Esophagus squamous epithelium (tissue), 5 donors: ENCODE measurements around the gene CRYL1. TPM values are rescaled to one million over a fixed set of nuclear protein-coding genes. Genes with fewer than 3 reads are reported as not detected.
A peak's percentile ranks its signal among the peaks of the same experiment; 100 is the strongest.

Source experiments
- DNase-seq: peaks from one replicate; lab custom pipeline; 2025; lab: John Stamatoyannopoulos, UW
- H3K27ac ChIP-seq, 4 donors: fragments of 200-600 bp; sonication (generic); one replicate each; pipeline ENCODE4 v1.5.1; 2016 to 2019; ENCODE audit warnings: mild to moderate bottlenecking in 1 of 4
- H3K27me3 ChIP-seq, 4 donors: fragments of 200-600 bp; sonication (generic); 1 replicate in 3 of 4; 2 replicates in 1 of 4; pipeline versions ENCODE4 v1.5.1 to v1.6.0; 2017 to 2021; ENCODE audit warnings: antibody characterized with exemption in 1 of 4
- H3K36me3 ChIP-seq, 3 donors: fragments of 200-600 bp; sonication (generic); one replicate each; pipeline ENCODE4 v1.5.1; 2016 to 2019
- H3K4me1 ChIP-seq, 3 donors: fragments of 200-600 bp; sonication (generic); one replicate each; pipeline ENCODE4 v1.5.1; 2017 to 2019
- H3K4me3 ChIP-seq, 4 donors: fragments of 200-600 bp; sonication (generic); 1 replicate in 3 of 4; 2 replicates in 1 of 4; pipeline ENCODE4 v1.5.1; 2016 to 2019; ENCODE audit warnings: mild to moderate bottlenecking in 2 of 4, moderate library complexity in 1 of 4
- H3K9me3 ChIP-seq, 3 donors: fragments of 200-600 bp; sonication (generic); one replicate each; pipeline ENCODE4 v1.5.1; 2016 to 2019
- CTCF ChIP-seq, 6 experiments: fragments of 450-650 bp in 4 of 6; fragments of 200-600 bp in 2 of 6; sonication (generic) in 2 of 6; IDR thresholded peaks; one replicate each; pipeline ENCODE4 v1.5.1; 2016 to 2019; ENCODE audit warnings: antibody characterized with exemption in 6 of 6, mild to moderate bottlenecking in 4 of 6, moderate library complexity in 4 of 6
- POLR2A ChIP-seq, 4 donors: fragments of 450-650 bp; IDR thresholded peaks; one replicate each; pipeline ENCODE4 v1.6.1; 2017; ENCODE audit warnings: antibody characterized with exemption in 4 of 4, mild to moderate bottlenecking in 4 of 4, moderate library complexity in 3 of 4
- WGBS, 2 donors: methylation state at CpG; one replicate each; pipeline ENCODE4 v1.1.5; 2018; 5-methylcytosine and 5-hydroxymethylcytosine counted together
- intact Hi-C: fragments of 100-400 bp; cut with DNase I; formaldehyde crosslinking; loops from one replicate; pipeline ENCODE4 v1.15.0; 2022
- total RNA-seq, 4 donors: library from RNA; depleted of rRNA; stranded (reverse); fragments of >200 nt; gene quantifications; one replicate each; pipeline ENCODE4 v1.1.0, GENCODE V29; 2016
- donor health status: DM: yes; HTN: yes; CAD: no.

CRYL1 gene
- total RNA-seq, 4 donors from 2014 or later: 12.5 to 41.2 (median 24.4) TPM

- H3K4me3 ChIP-seq: peak overlapping the region in 1 of 4 donors; percentile 28
- intact Hi-C loops: loop anchor here (10.0 kb wide), 3 partner anchors 209 to 429 kb away; partner anchors contain the start of gene IL17D
- WGBS, 2 donors: 29 to 31% methylated on average over 14 of the region's 14 CpGs
- DNase-seq: no peak
- peak overlapping the region in 1 of 4 donors; percentile 21 for H3K27ac ChIP-seq
- H3K4me1 ChIP-seq: peaks cover 0 to 31% (median 8%) of the 10 kb centered on the region in 3 donors
- no peaks in the 10 kb centered on the region for H3K9me3 ChIP-seq
- no peak for TF ChIP-seq POLR2A (IDR thresholded peaks at IDR 0.05)
- peak; percentile 38 to 96 (median 94) for TF ChIP-seq CTCF (IDR thresholded peaks at IDR 0.05)
- H3K36me3 ChIP-seq: no peaks in the 10 kb centered on the region
- H3K27me3 ChIP-seq: no peaks in the 10 kb centered on the region
Observed at GRCh38 chr13:20495087-20496023, 30.3 kb downstream of the CRYL1 start.

- H3K4me3 ChIP-seq: no peak overlapping the region
- no peak overlapping the region for H3K27ac ChIP-seq
- H3K27me3 ChIP-seq: no peaks in the 10 kb centered on the region
- no peak for TF ChIP-seq CTCF (IDR thresholded peaks at IDR 0.05)
- no peak for TF ChIP-seq POLR2A (IDR thresholded peaks at IDR 0.05)
- intact Hi-C loops: loop anchor here (10.0 kb wide), 3 partner anchors 210 to 430 kb away; partner anchors contain the start of gene IL17D
- H3K9me3 ChIP-seq: no peaks in the 10 kb centered on the region
- 31 to 50% methylated on average over 6 of the region's 8 CpGs for WGBS, 2 donors
- no peak for DNase-seq
- peaks cover 0 to 31% (median 8%) of the 10 kb centered on the region in 3 donors for H3K4me1 ChIP-seq
- H3K36me3 ChIP-seq: no peaks in the 10 kb centered on the region
Observed at GRCh38 chr13:20494656-20495055, 31.0 kb downstream of the CRYL1 start.

GRCh38 chr13:20492641-20493040, 33.0 kb downstream of the CRYL1 start:
- Histone ChIP-seq H3K27me3 (no peaks in the 10 kb centered on the region), H3K36me3 (peaks cover 0 to 12% (median 0%) of the 10 kb centered on the region in 3 donors), H3K4me3 (no peak overlapping the region), H3K27ac (no peak overlapping the region), H3K4me1 (peaks cover 0 to 45% (median 8%) of the 10 kb centered on the region in 3 donors), H3K9me3 (no peaks in the 10 kb centered on the region)
- 64 to 72% methylated on average over 3 of the region's 3 CpGs for WGBS, 2 donors
- intact Hi-C loops: loop anchor here (10.0 kb wide), 3 partner anchors 212 to 432 kb away; partner anchors contain the start of gene IL17D
- no peak for TF ChIP-seq POLR2A (IDR thresholded peaks at IDR 0.05)
- TF ChIP-seq CTCF (IDR thresholded peaks at IDR 0.05): peak in 4 of 6 experiments; percentile 25 to 61 (median 40)
- no peak for DNase-seq

GRCh38 chr13:20491926-20492435, 33.7 kb downstream of the CRYL1 start:
- intact Hi-C loops: loop anchor here (10.0 kb wide), 3 partner anchors 213 to 433 kb away; partner anchors contain the start of gene IL17D
- H3K4me1 ChIP-seq: peaks cover 0 to 52% (median 8%) of the 10 kb centered on the region in 3 donors
- no peak for DNase-seq
- peaks cover 0 to 12% (median 0%) of the 10 kb centered on the region in 3 donors for H3K36me3 ChIP-seq
- no peak for TF ChIP-seq CTCF (IDR thresholded peaks at IDR 0.05)
- no peak for TF ChIP-seq POLR2A (IDR thresholded peaks at IDR 0.05)
- 53 to 61% methylated on average over 4 of the region's 4 CpGs for WGBS, 2 donors
- H3K27ac ChIP-seq: no peak overlapping the region
- no peaks in the 10 kb centered on the region for H3K9me3 ChIP-seq
- no peaks in the 10 kb centered on the region for H3K27me3 ChIP-seq
- H3K4me3 ChIP-seq: no peak overlapping the region
